Activated T-helper 17 cell treated with anti-CD3 and anti-CD28 coated beads, Interleukin-2, amount 50 U/mL, for 72 hours (primary cell): ENCODE measurements around the gene FOXF1. TPM values are rescaled to one million over a fixed set of nuclear protein-coding genes. Genes with fewer than 3 reads are reported as not detected.
A peak's percentile ranks its signal among the peaks of the same experiment; 100 is the strongest.

Experiments
- ATAC-seq: fragments of 150-1000 bp; cut with Tn5 transposase; replicated peaks from 2 replicates; pipeline ENCODE4 v1.10.0; 2021; ENCODE audit warnings: mild to moderate bottlenecking, moderate library complexity
- H3K27ac Mint-ChIP-seq: one replicate; pipeline ENCODE4 v1.8.0; 2022; ENCODE audit warnings: mixed read lengths
- H3K27me3 Mint-ChIP-seq: one replicate; pipeline ENCODE4 v1.8.0; 2022; ENCODE audit warnings: mixed read lengths
- H3K36me3 Mint-ChIP-seq: one replicate; pipeline ENCODE4 v1.8.0; 2022; ENCODE audit warnings: low read depth, mild to moderate bottlenecking, mixed read lengths
- H3K4me1 Mint-ChIP-seq: one replicate; pipeline ENCODE4 v1.8.0; 2022; ENCODE audit warnings: mixed read lengths
- H3K4me3 Mint-ChIP-seq: one replicate; pipeline ENCODE4 v1.8.0; 2022; ENCODE audit warnings: mild to moderate bottlenecking, mixed read lengths
- H3K9me3 Mint-ChIP-seq: one replicate; pipeline ENCODE4 v1.8.0; 2022; ENCODE audit warnings: mixed read lengths
- total RNA-seq, 2 donors: library from RNA; stranded (reverse); gene quantifications; one replicate each; pipeline ENCODE4 v1.2.3, GENCODE V29; 2022

The FOXF1 gene
- total RNA-seq, 2 donors from 2014 or later, result not detected

GRCh38 chr16:86505185-86505898, 5.0 kb upstream of the FOXF1 start:
- no peak for ATAC-seq
- Mint-ChIP-seq H3K4me3 (no peak overlapping the region), H3K9me3 (no peaks in the 10 kb centered on the region), H3K4me1 (peaks cover 11% of the 10 kb centered on the region), H3K27ac (no peak overlapping the region), H3K36me3 (peaks cover 8% of the 10 kb centered on the region), H3K27me3 (peaks cover 67% of the 10 kb centered on the region)

DNA sequence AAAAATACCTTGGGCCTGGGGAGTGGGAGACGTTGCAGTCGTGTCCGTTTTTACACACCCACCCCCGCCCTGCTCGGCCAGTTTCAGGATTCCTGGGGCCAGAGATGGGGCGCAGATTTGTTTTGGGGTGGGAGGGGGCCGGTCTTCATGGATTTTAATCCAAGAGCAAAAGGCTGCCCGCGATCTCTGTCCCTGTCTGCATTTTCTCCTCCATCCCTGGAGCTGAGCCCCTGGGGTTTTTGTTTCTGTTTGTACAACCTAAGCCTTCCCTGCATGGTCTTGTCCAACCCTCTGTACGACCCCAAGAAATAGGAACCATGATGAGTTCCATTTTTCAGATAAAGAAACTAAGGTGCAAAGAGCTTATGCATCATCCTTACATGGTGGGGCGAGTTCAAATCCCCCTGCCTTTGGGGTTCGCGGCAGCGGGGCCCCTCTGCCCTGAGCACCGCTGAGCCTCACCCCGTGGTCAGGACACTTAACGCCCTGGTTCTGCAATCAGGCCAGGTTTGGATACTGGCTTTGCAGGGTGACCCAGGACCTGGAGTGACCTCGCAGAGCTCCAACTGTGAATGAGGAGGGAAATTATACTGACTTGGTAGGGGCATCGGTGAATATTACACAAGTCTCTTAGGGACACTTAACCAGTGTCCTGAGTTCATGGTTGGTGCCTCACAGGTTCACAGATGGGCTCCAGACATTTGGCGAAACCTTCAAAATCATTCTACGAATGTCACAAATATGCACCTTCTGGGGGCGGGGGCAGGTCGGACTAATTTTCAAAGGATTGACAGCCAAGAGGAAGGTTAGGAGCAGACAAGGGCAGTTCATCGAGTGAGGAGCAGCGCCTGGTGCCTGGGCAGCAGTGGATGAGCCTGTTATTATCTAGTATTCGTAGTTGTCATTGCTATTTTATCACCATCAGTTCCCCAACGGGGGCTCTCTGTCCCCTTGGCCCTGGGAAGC, 4.1 kb upstream of the FOXF1 start:
- no peak overlapping the region for H3K27ac Mint-ChIP-seq
- H3K4me3 Mint-ChIP-seq, result peak overlapping the region; percentile 9

DNA sequence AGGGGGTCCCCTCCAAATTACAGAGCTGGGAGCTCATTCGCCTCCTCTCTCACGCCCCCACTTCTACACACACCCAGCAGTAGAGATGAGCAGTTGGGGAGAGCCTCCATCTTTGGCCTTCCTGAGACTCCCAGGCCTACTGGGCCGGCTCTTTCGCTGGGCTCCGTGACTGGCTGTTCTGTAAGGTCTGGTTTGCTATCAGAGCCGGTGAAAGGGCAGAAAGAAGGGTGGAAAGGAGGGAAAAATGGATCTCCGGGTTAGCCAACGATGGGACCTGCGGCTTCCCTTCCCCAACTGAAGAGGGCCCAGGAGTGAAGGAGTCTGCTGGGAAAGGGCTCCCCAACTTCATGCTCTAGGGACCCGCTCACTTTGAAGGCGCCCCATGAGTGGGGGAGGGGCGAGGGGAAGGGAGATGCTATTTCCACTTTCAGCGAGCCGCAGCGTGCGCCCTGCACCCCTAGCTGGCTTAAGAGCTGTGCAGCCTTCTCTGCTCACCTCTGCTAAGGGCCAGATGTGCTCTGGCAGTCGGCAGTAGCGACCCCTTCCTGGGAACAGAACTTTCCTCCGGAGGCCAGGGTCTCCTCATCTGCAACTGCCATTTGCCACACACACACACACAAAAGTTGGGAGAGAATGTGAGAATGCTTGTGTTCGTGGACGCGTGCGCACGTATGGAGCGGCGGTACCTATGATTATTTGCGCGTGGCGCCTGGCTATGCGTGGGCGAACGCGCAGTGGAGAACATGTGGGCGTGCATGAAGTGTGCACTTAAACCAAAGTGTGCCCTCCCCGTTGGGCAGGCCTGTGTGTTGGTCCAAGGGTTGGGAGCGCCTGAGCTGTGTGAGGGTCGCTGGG, 2.9 kb upstream of the FOXF1 start:
- Mint-ChIP-seq H3K4me1 (peaks cover 11% of the 10 kb centered on the region), H3K36me3 (peaks cover 12% of the 10 kb centered on the region), H3K27me3 (peaks cover 59% of the 10 kb centered on the region), H3K27ac (peak overlapping the region; percentile 66), H3K4me3 (peak overlapping the region; percentile 55), H3K9me3 (no peaks in the 10 kb centered on the region)
- ATAC-seq, result no peak

More for the DNA sequence above, 4.1 kb upstream of the FOXF1 start:
- no peak for ATAC-seq
- Mint-ChIP-seq H3K27me3 (peaks cover 63% of the 10 kb centered on the region), H3K9me3 (no peaks in the 10 kb centered on the region), H3K4me1 (peaks cover 11% of the 10 kb centered on the region), H3K36me3 (peaks cover 8% of the 10 kb centered on the region)

- peak overlapping the region; percentile 66 for H3K27ac Mint-ChIP-seq
Measured at GRCh38 chr16:86508028-86508946, 2.0 kb upstream of the FOXF1 start.

DNA sequence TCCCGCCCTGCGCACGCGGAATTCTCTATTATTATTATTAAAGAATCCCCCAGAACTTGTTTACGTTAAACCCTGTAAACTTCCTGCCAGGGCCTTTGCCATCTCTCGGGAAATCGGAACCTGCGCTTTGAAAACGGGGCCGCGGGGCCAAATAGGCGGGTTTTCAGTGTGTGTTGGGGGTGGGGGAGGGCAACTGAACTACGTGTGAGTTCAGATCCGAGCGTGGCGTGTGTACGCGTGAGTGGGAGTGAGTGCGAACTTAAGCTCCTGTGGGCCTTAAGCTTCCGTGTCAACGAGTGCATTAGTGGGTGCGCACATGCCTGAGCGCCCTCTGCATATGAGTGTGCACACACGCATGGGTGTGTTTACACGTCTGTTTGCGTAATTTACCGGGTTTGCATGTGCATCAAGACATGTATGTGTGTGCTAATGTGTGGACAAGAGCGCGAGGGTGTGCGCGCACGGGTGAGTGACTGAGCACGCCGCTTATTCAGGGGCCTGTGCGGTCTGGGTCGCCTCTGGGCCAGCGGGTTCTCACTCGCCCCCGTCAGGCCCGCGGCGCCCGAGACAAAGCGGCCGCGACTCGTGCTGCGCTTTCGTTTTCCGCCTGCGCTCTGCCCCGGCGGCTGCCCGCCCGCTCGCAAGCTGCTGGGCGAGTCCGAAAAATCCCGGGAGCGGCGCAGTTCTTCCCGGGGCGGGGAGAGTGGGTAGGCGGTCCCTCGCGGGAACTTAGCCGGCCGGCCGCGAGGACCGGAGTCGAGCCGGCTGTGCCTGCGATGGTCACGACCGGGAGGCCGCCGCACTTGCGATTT, 1.2 kb upstream of the FOXF1 start:
- peak overlapping the region; percentile 69 for H3K4me3 Mint-ChIP-seq
- ATAC-seq, result no peak
- no peak overlapping the region for H3K27ac Mint-ChIP-seq
- peaks cover 55% of the 10 kb centered on the region for H3K27me3 Mint-ChIP-seq
- peaks cover 12% of the 10 kb centered on the region for H3K36me3 Mint-ChIP-seq
- H3K4me1 Mint-ChIP-seq, result peaks cover 11% of the 10 kb centered on the region
- H3K9me3 Mint-ChIP-seq, result no peaks in the 10 kb centered on the region

More at GRCh38 chr16:86508028-86508946, 2.0 kb upstream of the FOXF1 start:
- no peak for ATAC-seq
- Mint-ChIP-seq H3K36me3 (peaks cover 12% of the 10 kb centered on the region), H3K27me3 (peaks cover 57% of the 10 kb centered on the region), H3K4me1 (peaks cover 11% of the 10 kb centered on the region), H3K4me3 (peak overlapping the region; percentile 69), H3K9me3 (no peaks in the 10 kb centered on the region)

DNA sequence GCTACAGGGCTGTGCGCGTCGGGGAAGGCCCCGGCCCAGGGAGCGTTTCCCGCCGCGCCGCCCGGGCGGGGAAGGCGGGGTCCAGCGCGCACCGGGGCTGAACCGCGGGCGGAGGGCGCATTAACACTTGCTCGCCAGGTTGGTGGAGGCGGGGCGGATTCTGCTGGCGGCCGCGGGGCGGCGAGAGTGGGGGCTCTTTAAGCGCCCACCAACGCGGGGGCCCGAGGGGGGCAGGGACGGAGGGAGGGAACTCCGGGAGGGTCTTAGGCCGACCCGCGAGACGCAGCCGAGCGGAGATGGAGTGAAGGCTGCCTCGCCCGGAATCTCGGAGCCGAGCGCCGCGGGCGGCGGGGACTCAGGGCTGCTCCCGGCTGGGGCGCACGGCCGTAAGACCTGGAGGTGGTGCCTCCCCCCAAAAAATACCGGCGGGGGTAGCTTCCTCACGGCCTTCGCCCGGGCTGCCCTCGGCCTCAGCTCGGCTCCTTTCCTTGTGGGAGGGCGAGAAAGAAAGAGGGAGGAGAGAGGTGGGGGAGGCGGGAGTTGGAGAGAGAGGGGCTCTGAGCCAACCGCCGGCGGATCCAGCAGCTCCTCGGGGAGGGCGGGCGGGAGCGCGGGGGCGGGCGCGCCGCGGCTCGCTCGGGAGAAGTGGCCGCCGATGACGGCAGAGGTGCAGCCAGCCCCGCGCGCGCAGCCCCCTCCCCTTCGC, 415 bp upstream of the FOXF1 start:
- no peaks in the 10 kb centered on the region for H3K9me3 Mint-ChIP-seq
- H3K4me1 Mint-ChIP-seq, result peaks cover 11% of the 10 kb centered on the region
- no peak overlapping the region for H3K4me3 Mint-ChIP-seq
- peaks cover 12% of the 10 kb centered on the region for H3K36me3 Mint-ChIP-seq
- no peak overlapping the region for H3K27ac Mint-ChIP-seq
- peak; percentile 16 for ATAC-seq
- H3K27me3 Mint-ChIP-seq, result peaks cover 55% of the 10 kb centered on the region

GRCh38 chr16:86511317-86512161, 1.2 kb downstream of the FOXF1 start:
- Mint-ChIP-seq H3K27me3 (peaks cover 50% of the 10 kb centered on the region), H3K4me1 (peaks cover 5% of the 10 kb centered on the region), H3K4me3 (peak overlapping the region; percentile 30), H3K9me3 (no peaks in the 10 kb centered on the region), H3K27ac (no peak overlapping the region), H3K36me3 (peaks cover 6% of the 10 kb centered on the region)
- no peak for ATAC-seq

DNA sequence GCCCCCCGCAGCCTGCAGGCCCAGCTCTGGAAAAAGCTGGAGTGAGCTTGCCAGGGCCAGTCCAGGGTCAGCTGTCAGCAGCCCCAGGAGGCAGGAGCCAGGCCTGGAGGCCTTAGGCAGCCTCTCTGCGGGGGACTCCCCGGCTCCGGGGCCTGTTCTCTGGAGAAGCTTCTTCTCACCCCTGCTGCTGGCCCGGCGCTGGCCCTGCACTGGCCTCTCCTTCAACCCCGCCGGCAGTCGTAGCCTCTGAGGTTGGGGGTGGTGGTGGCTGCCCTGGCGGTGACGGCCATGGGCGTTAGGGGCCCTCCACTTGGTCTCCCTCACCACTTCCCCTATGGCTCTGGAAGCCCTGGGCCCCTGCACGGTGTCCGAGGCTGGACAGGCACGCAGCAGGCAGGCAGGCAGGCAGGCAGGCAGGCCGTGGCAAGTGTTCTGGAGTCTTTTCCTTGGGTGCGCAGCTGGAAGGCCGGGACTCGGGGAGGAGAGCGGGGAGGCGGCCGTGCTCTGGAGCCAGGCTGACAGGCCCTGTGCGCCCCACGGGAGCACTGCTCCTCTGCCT, 2.1 kb downstream of the FOXF1 start:
- Mint-ChIP-seq H3K36me3 (peaks cover 4% of the 10 kb centered on the region), H3K4me3 (no peak overlapping the region), H3K27ac (no peak overlapping the region), H3K9me3 (no peaks in the 10 kb centered on the region), H3K27me3 (peaks cover 48% of the 10 kb centered on the region), H3K4me1 (peaks cover 4% of the 10 kb centered on the region)
- no peak for ATAC-seq

DNA sequence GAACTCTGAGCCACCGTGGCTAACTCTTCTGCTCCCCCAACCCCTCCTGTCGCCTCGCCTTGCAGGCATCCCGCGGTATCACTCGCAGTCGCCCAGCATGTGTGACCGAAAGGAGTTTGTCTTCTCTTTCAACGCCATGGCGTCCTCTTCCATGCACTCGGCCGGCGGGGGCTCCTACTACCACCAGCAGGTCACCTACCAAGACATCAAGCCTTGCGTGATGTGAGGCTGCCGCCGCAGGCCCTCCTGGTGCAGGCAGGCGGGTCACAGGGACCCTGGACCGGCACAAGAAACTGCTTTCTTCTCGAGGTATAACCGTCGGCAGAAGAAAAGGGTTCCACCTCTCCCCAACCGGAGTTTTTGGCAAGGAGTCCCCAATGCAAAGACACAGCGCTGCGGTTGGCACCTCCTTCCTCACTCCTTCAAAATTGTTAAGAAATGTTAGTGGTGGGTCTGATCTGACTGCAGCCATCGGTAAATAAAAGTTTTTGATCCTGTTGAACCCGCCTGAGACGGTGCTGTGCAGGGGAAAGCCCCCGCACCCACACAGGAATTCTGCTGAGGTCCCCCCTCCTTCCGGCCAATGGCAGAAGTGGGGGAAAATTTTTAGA, 2.6 kb downstream of the FOXF1 start:
- H3K36me3 Mint-ChIP-seq, result peaks cover 4% of the 10 kb centered on the region
- peaks cover 4% of the 10 kb centered on the region for H3K4me1 Mint-ChIP-seq
- no peak overlapping the region for H3K4me3 Mint-ChIP-seq
- H3K27me3 Mint-ChIP-seq, result peaks cover 44% of the 10 kb centered on the region
- H3K27ac Mint-ChIP-seq, result no peak overlapping the region
- no peaks in the 10 kb centered on the region for H3K9me3 Mint-ChIP-seq
- no peak for ATAC-seq

DNA sequence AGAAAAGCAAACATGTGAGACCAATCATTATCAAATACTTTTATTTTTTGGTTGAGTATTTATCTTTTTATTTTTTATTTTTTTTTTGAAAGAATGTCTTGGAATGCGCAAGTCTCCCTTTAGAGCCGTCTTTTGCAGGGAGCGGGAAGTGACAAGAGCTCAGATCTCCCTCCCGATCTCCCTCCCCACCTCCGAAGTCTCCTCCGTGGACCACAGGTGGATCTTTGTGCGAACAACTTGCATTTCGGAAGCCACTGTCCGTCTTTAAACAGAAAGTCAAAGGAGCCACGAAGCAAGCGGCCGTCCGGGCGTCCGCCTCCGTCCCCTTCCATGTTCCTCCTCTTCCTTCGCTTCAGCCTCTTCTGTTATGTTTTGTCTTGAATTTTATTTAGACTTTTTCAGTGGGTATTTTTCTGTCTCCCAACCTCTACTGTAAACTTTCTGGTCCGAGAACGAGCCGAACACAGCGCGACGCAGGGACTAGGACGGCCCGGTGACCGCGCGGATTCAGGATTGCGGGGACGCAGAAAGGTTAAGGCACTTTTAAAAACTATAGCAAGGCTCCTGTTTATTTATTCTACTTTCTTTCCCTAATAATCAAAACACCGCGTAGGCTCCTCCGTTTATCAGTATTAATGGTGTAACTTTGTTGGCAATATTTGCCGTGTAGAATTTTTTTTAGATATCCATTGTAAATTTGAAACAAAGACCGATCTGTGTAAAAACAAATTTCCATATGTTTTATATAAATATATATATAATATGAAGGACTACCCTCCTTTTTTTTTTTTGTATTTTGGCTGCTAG, 3.3 kb downstream of the FOXF1 start:
- Mint-ChIP-seq H3K27ac (no peak overlapping the region), H3K36me3 (peaks cover 4% of the 10 kb centered on the region)
- no peak for ATAC-seq

More for the DNA sequence above, 3.3 kb downstream of the FOXF1 start:
- Mint-ChIP-seq H3K4me1 (peaks cover 4% of the 10 kb centered on the region), H3K27me3 (peaks cover 48% of the 10 kb centered on the region), H3K4me3 (no peak overlapping the region), H3K9me3 (no peaks in the 10 kb centered on the region)
